ENCODE measurements around the gene DHX38.

Gene DHX38

GRCh38 chr16:72123426-72123825 is 29.8 kb downstream of the DHX38 start:
- DNase-seq: no peak

- DNase-seq: no peak
Observed at GRCh38 chr16:72124148-72124547, 30.5 kb downstream of the DHX38 start.

GRCh38 chr16:72124761-72125634 is 31.4 kb downstream of the DHX38 start:
- DNase-seq: peak; percentile 77

GRCh38 chr16:72125635-72126428 is 32.2 kb downstream of the DHX38 start:
- DNase-seq: no peak

DNA sequence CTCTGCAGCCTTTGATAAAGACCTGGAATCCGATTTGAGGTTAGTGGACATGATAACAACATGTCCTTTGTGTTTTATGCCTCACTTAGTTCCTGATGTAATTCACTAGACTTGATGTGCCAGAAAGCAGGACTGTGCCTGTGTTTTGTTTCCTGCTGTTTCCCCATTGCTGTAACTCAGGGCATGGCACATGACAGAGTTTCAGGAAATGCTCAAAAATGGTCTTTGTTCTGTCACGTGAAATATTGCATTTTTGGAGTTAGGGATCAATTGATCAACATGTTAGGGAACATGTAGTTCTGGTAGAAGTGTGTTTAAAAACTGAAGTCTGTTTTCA is 32.8 kb downstream of the DHX38 start:
- no peak for DNase-seq

DNA sequence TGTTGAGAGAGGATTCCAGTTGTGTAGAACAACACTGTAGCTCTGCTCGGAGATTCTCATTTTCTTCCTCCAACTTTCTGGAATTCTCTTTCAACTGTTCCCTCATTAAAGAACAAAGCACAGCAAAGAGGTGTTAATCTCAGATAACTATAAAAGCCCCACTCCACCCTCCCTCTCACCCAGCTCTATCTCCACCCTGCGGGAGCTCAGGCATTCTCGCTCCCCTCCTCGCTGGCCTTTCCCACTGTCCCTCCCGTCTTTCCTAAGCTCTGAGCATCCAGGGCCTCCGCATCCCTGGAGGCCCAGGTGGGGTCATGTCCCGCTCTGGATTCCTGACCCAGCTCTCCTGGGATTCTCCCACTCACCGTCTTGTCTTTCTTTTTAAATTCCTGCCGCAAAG is 35.1 kb downstream of the DHX38 start:
- no peak for DNase-seq

GRCh38 chr16:72129976-72130656 is 36.5 kb downstream of the DHX38 start:
- DNase-seq: no peak

- DNase-seq: no peak
Observed at GRCh38 chr16:72131036-72131435, 37.4 kb downstream of the DHX38 start.

DNA sequence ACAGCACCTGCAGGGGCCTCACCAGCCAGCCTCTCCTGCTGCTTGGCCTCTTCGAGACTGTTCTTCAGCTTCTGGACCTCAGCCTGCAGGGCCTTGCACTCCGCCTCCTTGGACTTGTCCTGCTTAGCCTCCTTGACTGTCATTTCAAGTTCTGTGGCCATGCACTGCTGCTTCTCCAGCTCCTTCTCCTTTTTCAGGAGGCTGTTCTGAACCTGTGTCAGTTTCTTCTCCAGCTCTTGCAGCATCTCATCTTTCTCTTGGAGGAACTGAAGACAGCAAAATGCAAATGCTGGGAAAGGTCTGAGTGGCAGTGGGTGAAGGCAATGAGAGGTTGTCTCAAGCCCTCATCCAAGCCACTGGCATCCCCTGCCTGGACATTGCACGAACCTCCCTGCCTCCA is 39.1 kb downstream of the DHX38 start:
- no peak for DNase-seq

DNA sequence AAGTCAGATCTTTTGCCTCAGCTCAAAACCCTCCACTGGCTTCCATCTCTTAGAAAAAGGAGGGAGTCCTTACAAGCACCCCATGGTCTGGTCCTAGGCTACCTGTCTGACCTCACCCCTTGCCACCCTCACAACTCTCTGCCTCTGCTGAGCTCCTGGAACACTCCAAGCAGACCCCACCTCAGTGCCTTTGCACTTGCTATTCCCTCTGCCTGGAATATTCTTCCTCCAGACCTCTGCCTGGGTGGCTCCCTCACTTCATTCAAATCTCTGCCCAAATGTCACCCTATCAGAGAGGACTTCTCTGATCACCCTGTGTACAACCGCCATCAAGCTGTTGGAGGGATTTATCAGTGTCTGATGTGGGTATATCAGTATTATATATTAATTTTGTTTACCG is 40.9 kb downstream of the DHX38 start:
- DNase-seq: no peak

DNA sequence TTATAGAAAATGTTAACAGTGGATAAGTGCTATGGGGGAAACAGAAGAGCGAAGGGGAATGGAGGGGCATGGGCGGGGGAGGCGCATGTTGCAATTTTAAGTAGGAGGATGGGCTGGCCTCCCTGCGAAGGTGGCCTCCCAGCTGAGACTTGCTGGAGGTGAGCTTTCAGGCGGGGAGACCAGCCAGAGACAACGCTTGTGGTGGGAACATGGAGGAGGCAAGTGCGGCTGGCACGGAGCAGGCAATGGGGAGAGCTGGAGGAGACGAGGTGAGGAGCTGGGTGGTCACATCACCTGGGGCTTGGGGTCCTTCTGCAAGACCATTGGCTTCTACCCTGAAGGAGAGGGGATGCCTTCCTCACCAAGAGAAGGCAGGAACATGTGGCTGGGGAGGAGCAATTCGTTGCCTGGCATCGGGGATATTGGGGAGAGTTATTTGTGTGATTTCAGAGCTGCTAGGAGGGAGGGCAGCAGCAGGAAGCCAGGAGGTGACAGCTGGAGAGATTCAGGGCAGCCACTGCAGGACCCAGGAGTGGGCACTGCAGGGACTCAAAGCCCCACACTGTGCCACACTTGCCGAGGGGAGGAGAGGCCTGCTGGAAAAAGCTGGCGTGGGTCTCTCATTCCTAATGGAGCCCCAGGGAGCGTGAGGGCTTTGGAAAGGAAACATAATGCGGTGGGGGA is 43.9 kb downstream of the DHX38 start:
- DNase-seq: no peak

GRCh38 chr16:72138064-72138572 is 44.5 kb downstream of the DHX38 start:
- DNase-seq: no peak

GRCh38 chr16:72139908-72140307 is 46.3 kb downstream of the DHX38 start:
- no peak for DNase-seq

GRCh38 chr16:72142476-72142875 is 48.8 kb downstream of the DHX38 start:
- no peak for DNase-seq

DNA sequence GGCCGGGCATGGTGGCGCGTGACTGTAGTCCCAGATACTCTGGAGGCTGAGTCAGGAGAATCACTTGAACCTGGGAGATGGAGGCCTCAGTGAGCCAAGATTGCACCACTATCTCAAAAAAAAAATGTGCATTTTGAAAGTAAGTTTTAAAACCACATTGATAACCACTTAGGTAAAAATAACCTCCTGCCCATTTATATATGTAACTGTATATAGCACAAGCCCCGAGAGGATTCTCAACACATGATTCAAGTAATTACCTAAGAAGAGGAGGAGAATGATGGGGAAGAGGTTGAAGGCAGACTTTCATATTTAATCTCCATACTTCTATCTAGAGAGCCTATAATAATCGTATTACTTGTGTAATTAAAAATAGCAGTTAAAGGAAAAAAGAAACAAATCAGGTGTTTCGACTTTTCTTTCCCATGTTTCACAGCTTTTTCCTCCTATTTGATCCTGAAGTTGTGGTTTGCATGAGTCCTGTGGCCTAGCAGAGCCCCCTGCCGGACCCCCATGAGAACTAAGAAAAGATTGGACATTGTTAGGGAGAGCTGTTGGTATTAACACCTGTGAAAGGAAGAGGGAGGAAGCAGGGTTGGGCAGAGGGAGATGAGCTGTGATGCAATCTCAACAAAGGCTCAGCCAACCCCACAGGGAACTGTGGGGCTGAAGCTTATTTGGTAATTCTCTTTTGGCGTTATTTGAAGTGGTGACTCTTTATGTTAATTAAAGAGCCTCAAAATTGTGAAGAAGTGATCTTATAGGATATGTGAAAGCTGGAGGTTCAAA is 56.2 kb downstream of the DHX38 start:
- no peak for DNase-seq

- no peak for DNase-seq
Observed at GRCh38 chr16:72159386-72159785, 65.7 kb downstream of the DHX38 start.

- no peak for DNase-seq
Observed at GRCh38 chr16:72159801-72160200, 66.2 kb downstream of the DHX38 start.

GRCh38 chr16:72162105-72162692 is 68.6 kb downstream of the DHX38 start:
- no peak for DNase-seq

Measured in right forelimb (tissue), 1 donor.